ENCODE results near the gene RTN4. TPM values are rescaled to one million over a fixed set of nuclear protein-coding genes. Genes with fewer than 3 reads are reported as not detected.

The RTN4 gene
- total RNA-seq, 1 donor from 2014 or later = 106 TPM

- Histone ChIP-seq H3K4me3 (ENCODE audit: low read depth, low read length) (no peak overlapping the region), H3K36me3 (ENCODE audit: control insufficient read depth, insufficient read depth, low read length) (no peaks in the 10 kb centered on the region), H3K27me3 (ENCODE audit: control insufficient read depth, insufficient read depth, low read length) (no peaks in the 10 kb centered on the region)
- DNase-seq (ENCODE audit: low read depth) (no peak), FAIRE-seq (no peak)
- TF ChIP-seq, protein P1, sequence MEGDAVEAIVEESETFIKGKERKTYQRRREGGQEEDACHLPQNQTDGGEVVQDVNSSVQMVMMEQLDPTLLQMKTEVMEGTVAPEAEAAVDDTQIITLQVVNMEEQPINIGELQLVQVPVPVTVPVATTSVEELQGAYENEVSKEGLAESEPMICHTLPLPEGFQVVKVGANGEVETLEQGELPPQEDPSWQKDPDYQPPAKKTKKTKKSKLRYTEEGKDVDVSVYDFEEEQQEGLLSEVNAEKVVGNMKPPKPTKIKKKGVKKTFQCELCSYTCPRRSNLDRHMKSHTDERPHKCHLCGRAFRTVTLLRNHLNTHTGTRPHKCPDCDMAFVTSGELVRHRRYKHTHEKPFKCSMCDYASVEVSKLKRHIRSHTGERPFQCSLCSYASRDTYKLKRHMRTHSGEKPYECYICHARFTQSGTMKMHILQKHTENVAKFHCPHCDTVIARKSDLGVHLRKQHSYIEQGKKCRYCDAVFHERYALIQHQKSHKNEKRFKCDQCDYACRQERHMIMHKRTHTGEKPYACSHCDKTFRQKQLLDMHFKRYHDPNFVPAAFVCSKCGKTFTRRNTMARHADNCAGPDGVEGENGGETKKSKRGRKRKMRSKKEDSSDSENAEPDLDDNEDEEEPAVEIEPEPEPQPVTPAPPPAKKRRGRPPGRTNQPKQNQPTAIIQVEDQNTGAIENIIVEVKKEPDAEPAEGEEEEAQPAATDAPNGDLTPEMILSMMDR (IDR thresholded peaks at IDR 0.05; ENCODE audit: insufficient read depth, low read length, severe bottlenecking) = no peak
Measured at GRCh38 chr2:54927085-54927750, 123.0 kb downstream of the RTN4 start.

GRCh38 chr2:54925022-54925421 lies 125.2 kb downstream of the RTN4 start:
- no peaks in the 10 kb centered on the region for H3K27me3 ChIP-seq (ENCODE audit: control insufficient read depth, insufficient read depth, low read length)
- no peak for FAIRE-seq
- DNase-seq (ENCODE audit: low read depth) = no peak

GRCh38 chr2:54924121-54924520 lies 126.1 kb downstream of the RTN4 start:
- FAIRE-seq (no peak), DNase-seq (ENCODE audit: low read depth) (peak; percentile 21)
- no peak overlapping the region for H3K4me3 ChIP-seq (ENCODE audit: low read depth, low read length)
- H3K36me3 ChIP-seq (ENCODE audit: control insufficient read depth, insufficient read depth, low read length) = no peaks in the 10 kb centered on the region
- H3K27me3 ChIP-seq (ENCODE audit: control insufficient read depth, insufficient read depth, low read length) = no peaks in the 10 kb centered on the region
- TF ChIP-seq, protein P1 (IDR thresholded peaks at IDR 0.05; ENCODE audit: insufficient read depth, low read length, severe bottlenecking) = no peak

More at GRCh38 chr2:54925022-54925421, 125.2 kb downstream of the RTN4 start:
- TF ChIP-seq, protein P1 (IDR thresholded peaks at IDR 0.05; ENCODE audit: insufficient read depth, low read length, severe bottlenecking) = no peak
- no peak overlapping the region for H3K4me3 ChIP-seq (ENCODE audit: low read depth, low read length)
- no peaks in the 10 kb centered on the region for H3K36me3 ChIP-seq (ENCODE audit: control insufficient read depth, insufficient read depth, low read length)

Other genes with a start within 250 kb of the RTN4 start
- gene CLHC1, start 181.8 kb upstream of the RTN4 start, total RNA-seq = 6.8 and 10.1 TPM in 2 replicates
- 949 and 1,648 TPM in 2 replicates for gene RPS27A, start 182.2 kb upstream of the RTN4 start, total RNA-seq
- gene MTIF2, start 218.8 kb upstream of the RTN4 start, total RNA-seq = 70.0 and 72.1 TPM in 2 replicates

Data from bronchial epithelial cell (primary cell).